Activated CD8-positive, alpha-beta T cell treated with anti-CD3 and anti-CD28 coated beads for 36 hours (primary cell): ENCODE measurements around the gene ITGB1BP1. TPM values are rescaled to one million over a fixed set of nuclear protein-coding genes. Genes with fewer than 3 reads are reported as not detected.

Source experiments
- ATAC-seq: fragments of 200-7000 bp; cut with Tn5 transposase; one replicate; pipeline ENCODE4 v1.10.0; 2021; ENCODE audit warnings: mild to moderate bottlenecking, moderate library complexity
- CTCF ChIA-PET: fragments of 350-600 bp; sonication (Branson Sonifier 250); formaldehyde crosslinking; loops from one replicate; lab custom pipeline; 2021; ENCODE audit warnings: antibody characterized with exemption; lab: Charles Lee
- POLR2A ChIA-PET: fragments of 350-600 bp; sonication (Branson Sonifier 250); formaldehyde crosslinking; loops from one replicate; lab custom pipeline; 2021; ENCODE audit warnings: antibody characterized with exemption; lab: Charles Lee
- DNase-seq: peaks from one replicate; pipeline ENCODE4 v3.0.0-alpha.2; 2020
- H3K27ac Mint-ChIP-seq: one replicate; pipeline ENCODE4 v1.8.0; 2021; ENCODE audit warnings: mild to moderate bottlenecking, mixed read lengths
- H3K27me3 Mint-ChIP-seq: one replicate; pipeline ENCODE4 v1.8.0; 2021; ENCODE audit warnings: mixed read lengths
- H3K36me3 Mint-ChIP-seq: one replicate; pipeline ENCODE4 v1.8.0; 2021; ENCODE audit warnings: low read depth, mixed read lengths
- H3K4me1 Mint-ChIP-seq: one replicate; pipeline ENCODE4 v1.8.0; 2021; ENCODE audit warnings: low read depth, mixed read lengths
- H3K4me3 Mint-ChIP-seq: one replicate; pipeline ENCODE4 v1.8.0; 2021; ENCODE audit warnings: mild to moderate bottlenecking, moderate library complexity, mixed read lengths
- H3K9me3 Mint-ChIP-seq: one replicate; pipeline ENCODE4 v1.8.0; 2021; ENCODE audit warnings: mixed read lengths
- CTCF ChIP-seq: fragments of 200-600 bp; IDR thresholded peaks from one replicate; pipeline ENCODE4 v1.8.0; 2022; ENCODE audit warnings: antibody characterized with exemption, mild to moderate bottlenecking
- intact Hi-C: fragments of 100-400 bp; cut with micrococcal nuclease; formaldehyde crosslinking; loops from one replicate; pipeline ENCODE4 v1.10.0; 2022
- total RNA-seq, 2 experiments: library from RNA; stranded (reverse); gene quantifications; one replicate each; pipeline ENCODE4 v1.2.3, GENCODE V29; 2021

ITGB1BP1 gene
- total RNA-seq, 2 experiments from 2014 or later, result 111 to 117 TPM

- TF ChIP-seq CTCF, result no peak
- Mint-ChIP-seq H3K27ac (no peak overlapping the region), H3K36me3 (no peaks in the 10 kb centered on the region), H3K4me1 (no peaks in the 10 kb centered on the region), H3K4me3 (no peak overlapping the region), H3K27me3 (peaks cover 7% of the 10 kb centered on the region), H3K9me3 (no peaks in the 10 kb centered on the region)
- DNase-seq, result no peak
- ATAC-seq, result no peak
- ChIA-PET CTCF (interaction anchor here (1.3 kb wide), 1 partner anchor 12 kb away, joined by 3 read pairs; no protein-coding TSS in a partner anchor), POLR2A (interaction anchor here (0.5 kb wide), 1 partner anchor 117 kb away, joined by 4 read pairs; no protein-coding TSS in a partner anchor)
- intact Hi-C loops, result no loop called here
Observed at GRCh38 chr2:9360110-9360509, 63.2 kb downstream of the ITGB1BP1 start.

GRCh38 chr2:9359463-9359862, 63.9 kb downstream of the ITGB1BP1 start:
- TF ChIP-seq CTCF, result no peak
- ATAC-seq (no peak), DNase-seq (no peak)
- Mint-ChIP-seq H3K4me3 (no peak overlapping the region), H3K36me3 (no peaks in the 10 kb centered on the region), H3K4me1 (no peaks in the 10 kb centered on the region), H3K27ac (no peak overlapping the region), H3K9me3 (no peaks in the 10 kb centered on the region), H3K27me3 (peaks cover 7% of the 10 kb centered on the region)
- intact Hi-C loops, result no loop called here
- POLR2A ChIA-PET, result no interaction called here
- CTCF ChIA-PET, result interaction anchor here (1.0 to 1.5 kb wide), 3 partner anchors 11 to 220 kb away, joined by 3 to 4 read pairs (median 4); no protein-coding TSS in a partner anchor

GRCh38 chr2:9358846-9359245, 64.5 kb downstream of the ITGB1BP1 start:
- no peak for DNase-seq
- Mint-ChIP-seq H3K9me3 (no peaks in the 10 kb centered on the region), H3K27ac (no peak overlapping the region), H3K4me1 (no peaks in the 10 kb centered on the region), H3K27me3 (peaks cover 7% of the 10 kb centered on the region), H3K36me3 (no peaks in the 10 kb centered on the region), H3K4me3 (no peak overlapping the region)
- intact Hi-C loops, result no loop called here
- ChIA-PET CTCF (interaction anchor here (1.0 to 1.5 kb wide), 3 partner anchors 11 to 220 kb away, joined by 3 to 4 read pairs (median 4); no protein-coding TSS in a partner anchor), POLR2A (no interaction called here)
- no peak for ATAC-seq
- no peak for TF ChIP-seq CTCF

- ChIA-PET POLR2A (interaction anchor here (1.0 kb wide), 1 partner anchor 8 kb away, joined by 3 read pairs; no protein-coding TSS in a partner anchor), CTCF (no interaction called here)
- Mint-ChIP-seq H3K4me1 (no peaks in the 10 kb centered on the region), H3K4me3 (no peak overlapping the region), H3K27me3 (peaks cover 5% of the 10 kb centered on the region), H3K27ac (no peak overlapping the region), H3K36me3 (no peaks in the 10 kb centered on the region), H3K9me3 (no peaks in the 10 kb centered on the region)
- ATAC-seq, result no peak
- DNase-seq, result no peak
- no peak for TF ChIP-seq CTCF
- intact Hi-C loops, result no loop called here
Observed at GRCh38 chr2:9356261-9356660, 67.1 kb downstream of the ITGB1BP1 start.

- no peak for TF ChIP-seq CTCF
- Mint-ChIP-seq H3K9me3 (no peaks in the 10 kb centered on the region), H3K27ac (no peak overlapping the region), H3K4me3 (no peak overlapping the region), H3K4me1 (no peaks in the 10 kb centered on the region), H3K27me3 (peaks cover 5% of the 10 kb centered on the region), H3K36me3 (no peaks in the 10 kb centered on the region)
- intact Hi-C loops, result no loop called here
- ATAC-seq, result no peak
- DNase-seq, result no peak
- CTCF ChIA-PET, result no interaction called here
- POLR2A ChIA-PET, result interaction anchor here (1.0 kb wide), 1 partner anchor 8 kb away, joined by 3 read pairs; no protein-coding TSS in a partner anchor
Observed at GRCh38 chr2:9355716-9356115, 67.6 kb downstream of the ITGB1BP1 start.
